ENCODE results near the gene UBQLN3. TPM values are rescaled to one million over a fixed set of nuclear protein-coding genes. Genes with fewer than 3 reads are reported as not detected.

Gene UBQLN3
- total and polyA plus RNA-seq, 10 donors = 0.29 to 3.7 (median 0.52) TPM; not detected in 3

- Histone ChIP-seq H3K4me1 (no peaks in the 10 kb centered on the region), H3K36me3 (no peaks in the 10 kb centered on the region), H3K9me3 (no peaks in the 10 kb centered on the region), H3K27ac (no peak within 1 kb of the TSS), H3K4me3 (no peak within 1 kb of the TSS), H3K27me3 (replicated peaks in 1 of 7) (no peaks in the 10 kb centered on the region)
- no peak for TF ChIP-seq POLR2AphosphoS5 (IDR thresholded peaks at IDR 0.05)
- TF ChIP-seq CTCF (IDR thresholded peaks at IDR 0.05 in 8 of 11, conservative IDR thresholded peaks at IDR 0.05 in 3 of 11) = no peak
- no peak for TF ChIP-seq POLR2A (IDR thresholded peaks at IDR 0.05)
- intact Hi-C loops (cut with DNase I; ENCODE audit: low total_unique reads) = no loop called here
- no peak for DNase-seq
Observed at GRCh38 chr11:5488385-5488784, 21.4 kb downstream of the UBQLN3 start, which contains the start of gene OR52D1. Gene OR52D1 (plus strand): TSS chr11:5488685. CDS start chr11:5488707, 22 bp downstream.

GRCh38 chr11:5486421-5486820 lies 23.3 kb downstream of the UBQLN3 start:
- TF ChIP-seq POLR2AphosphoS5 (IDR thresholded peaks at IDR 0.05) (no peak), POLR2A (IDR thresholded peaks at IDR 0.05) (no peak), CTCF (IDR thresholded peaks at IDR 0.05 in 8 of 11, conservative IDR thresholded peaks at IDR 0.05 in 3 of 11) (no peak)
- WGBS, 5 donors = 64 to 83% (median 70%) methylated on average over 3 of the region's 3 CpGs
- H3K4me3 ChIP-seq = no peak overlapping the region
- DNase-seq = no peak
- H3K36me3 ChIP-seq = no peaks in the 10 kb centered on the region
- no peak overlapping the region for H3K27ac ChIP-seq
- H3K4me1 ChIP-seq = no peaks in the 10 kb centered on the region
- H3K9me3 ChIP-seq = no peaks in the 10 kb centered on the region
- no peaks in the 10 kb centered on the region for H3K27me3 ChIP-seq (replicated peaks in 1 of 7)
- intact Hi-C loops (cut with DNase I; ENCODE audit: low total_unique reads) = no loop called here

- no peak for DNase-seq
- no peaks in the 10 kb centered on the region for H3K36me3 ChIP-seq
- no peaks in the 10 kb centered on the region for H3K27me3 ChIP-seq (replicated peaks in 1 of 7)
- H3K9me3 ChIP-seq = no peaks in the 10 kb centered on the region
- no peaks in the 10 kb centered on the region for H3K4me1 ChIP-seq
- 57 to 79% (median 69%) methylated on average over 3 of the region's 3 CpGs for WGBS, 5 donors
- no peak overlapping the region for H3K27ac ChIP-seq
- H3K4me3 ChIP-seq = no peak overlapping the region
- no peak for TF ChIP-seq POLR2AphosphoS5 (IDR thresholded peaks at IDR 0.05)
- no peak for TF ChIP-seq POLR2A (IDR thresholded peaks at IDR 0.05)
- no peak for TF ChIP-seq CTCF (IDR thresholded peaks at IDR 0.05 in 8 of 11, conservative IDR thresholded peaks at IDR 0.05 in 3 of 11)
- intact Hi-C loops (cut with DNase I; ENCODE audit: low total_unique reads) = no loop called here
Observed at GRCh38 chr11:5486003-5486402, 23.8 kb downstream of the UBQLN3 start.

- 32 to 47% (median 38%) methylated on average over 2 of the region's 2 CpGs for WGBS, 5 donors
- Histone ChIP-seq H3K4me3 (no peak overlapping the region), H3K27me3 (replicated peaks in 1 of 7) (peaks cover 0 to 3% (median 0%) of the 10 kb centered on the region in 7 donors), H3K4me1 (no peaks in the 10 kb centered on the region), H3K36me3 (no peaks in the 10 kb centered on the region), H3K27ac (no peak overlapping the region), H3K9me3 (no peaks in the 10 kb centered on the region)
- intact Hi-C loops (cut with DNase I; ENCODE audit: low total_unique reads) = loop anchor here (2.0 kb wide), 1 partner anchor 332 kb away; the partner anchor contains the start of gene OR52N2
- peak in 10 of 11 experiments; percentile 28 to 82 (median 70) for TF ChIP-seq CTCF (IDR thresholded peaks at IDR 0.05 in 8 of 11, conservative IDR thresholded peaks at IDR 0.05 in 3 of 11)
- TF ChIP-seq POLR2AphosphoS5 (IDR thresholded peaks at IDR 0.05) = no peak
- DNase-seq = no peak
Observed at GRCh38 chr11:5476186-5476819, 33.5 kb downstream of the UBQLN3 start.
